ENCODE measurements around the gene WDFY1. TPM values are rescaled to one million over a fixed set of nuclear protein-coding genes. Genes with fewer than 3 reads are reported as not detected.

Gene WDFY1
- total and polyA plus RNA-seq, 11 donors: 5.6 to 30.5 (median 14.2) TPM

DNA sequence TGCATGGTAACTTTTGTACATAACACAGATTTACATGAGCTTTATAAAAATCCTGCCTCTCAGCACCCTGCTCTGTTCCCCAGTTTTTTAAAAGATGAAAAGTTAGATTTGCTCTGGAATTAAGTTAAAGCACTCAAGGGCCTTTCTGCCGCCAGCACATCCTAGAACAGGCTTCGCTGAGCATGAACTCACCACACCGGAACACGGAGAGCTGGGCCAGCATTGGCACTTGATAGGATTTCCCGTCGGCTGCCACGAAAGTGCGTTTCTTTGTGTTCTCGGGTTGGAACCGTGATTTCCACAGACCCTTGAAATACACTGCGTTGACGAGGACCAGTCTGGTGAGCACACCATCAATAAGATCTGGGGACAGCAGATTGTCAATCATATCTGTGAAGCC is 46.5 kb upstream of the WDFY1 start:
- TF ChIP-seq, protein P1, sequence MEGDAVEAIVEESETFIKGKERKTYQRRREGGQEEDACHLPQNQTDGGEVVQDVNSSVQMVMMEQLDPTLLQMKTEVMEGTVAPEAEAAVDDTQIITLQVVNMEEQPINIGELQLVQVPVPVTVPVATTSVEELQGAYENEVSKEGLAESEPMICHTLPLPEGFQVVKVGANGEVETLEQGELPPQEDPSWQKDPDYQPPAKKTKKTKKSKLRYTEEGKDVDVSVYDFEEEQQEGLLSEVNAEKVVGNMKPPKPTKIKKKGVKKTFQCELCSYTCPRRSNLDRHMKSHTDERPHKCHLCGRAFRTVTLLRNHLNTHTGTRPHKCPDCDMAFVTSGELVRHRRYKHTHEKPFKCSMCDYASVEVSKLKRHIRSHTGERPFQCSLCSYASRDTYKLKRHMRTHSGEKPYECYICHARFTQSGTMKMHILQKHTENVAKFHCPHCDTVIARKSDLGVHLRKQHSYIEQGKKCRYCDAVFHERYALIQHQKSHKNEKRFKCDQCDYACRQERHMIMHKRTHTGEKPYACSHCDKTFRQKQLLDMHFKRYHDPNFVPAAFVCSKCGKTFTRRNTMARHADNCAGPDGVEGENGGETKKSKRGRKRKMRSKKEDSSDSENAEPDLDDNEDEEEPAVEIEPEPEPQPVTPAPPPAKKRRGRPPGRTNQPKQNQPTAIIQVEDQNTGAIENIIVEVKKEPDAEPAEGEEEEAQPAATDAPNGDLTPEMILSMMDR (IDR thresholded peaks at IDR 0.05): no peak
- TF ChIP-seq POLR2A (IDR thresholded peaks at IDR 0.05): no peak
- Histone ChIP-seq H3K4me1 (peaks cover 0 to 6% (median 0%) of the 10 kb centered on the region in 12 donors), H3K27ac (no peak overlapping the region), H3K4me3 (no peak overlapping the region), H3K27me3 (peaks cover 0 to 5% (median 0%) of the 10 kb centered on the region in 9 donors), H3K36me3 (peaks cover 0 to 56% (median 0%) of the 10 kb centered on the region in 9 donors), H3K9me3 (no peaks in the 10 kb centered on the region)
- WGBS, 4 donors: 91 to 95% (median 91%) methylated on average over 12 of the region's 12 CpGs
- intact Hi-C loops (cut with DNase I): loop anchor here in 6 of 10 donors (2.0 to 10.0 kb wide), 3 partner anchors 293 to 793 kb away; no protein-coding TSS in a partner anchor
- DNase-seq: no peak
- ATAC-seq: no peak

DNA sequence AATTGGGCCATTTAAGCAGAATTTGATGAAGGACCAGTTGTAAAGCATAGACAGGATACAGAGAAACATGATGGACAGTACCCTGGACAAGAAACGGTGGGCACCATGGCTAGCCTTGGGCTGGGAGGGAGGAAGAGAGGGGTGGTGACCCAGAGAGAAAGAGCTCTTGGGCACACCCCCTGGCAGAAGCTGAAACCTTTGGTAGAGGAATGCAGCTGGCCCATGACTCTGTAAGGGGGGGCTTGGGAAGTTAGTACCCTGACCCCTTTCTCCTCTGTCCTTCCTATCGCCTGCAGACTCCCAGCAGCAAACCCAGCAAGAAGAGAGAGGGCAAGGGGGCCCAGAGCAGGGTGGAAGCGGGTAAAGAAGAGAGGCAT is 44.7 kb upstream of the WDFY1 start:
- peaks cover 0 to 5% (median 0%) of the 10 kb centered on the region in 9 donors for H3K27me3 ChIP-seq
- ATAC-seq: no peak
- intact Hi-C loops (cut with DNase I): loop anchor here in 5 of 10 donors (10.0 kb wide), 2 partner anchors 655 to 795 kb away; no protein-coding TSS in a partner anchor
- peaks cover 0 to 6% (median 0%) of the 10 kb centered on the region in 12 donors for H3K4me1 ChIP-seq
- WGBS, 4 donors: 69 to 74% (median 72%) methylated on average over 3 of the region's 3 CpGs
- H3K9me3 ChIP-seq: no peaks in the 10 kb centered on the region
- no peak overlapping the region for H3K4me3 ChIP-seq
- no peak for DNase-seq
- TF ChIP-seq POLR2A (IDR thresholded peaks at IDR 0.05): no peak
- TF ChIP-seq, protein P1 (IDR thresholded peaks at IDR 0.05): no peak
- peaks cover 0 to 59% (median 0%) of the 10 kb centered on the region in 9 donors for H3K36me3 ChIP-seq
- no peak overlapping the region for H3K27ac ChIP-seq

DNA sequence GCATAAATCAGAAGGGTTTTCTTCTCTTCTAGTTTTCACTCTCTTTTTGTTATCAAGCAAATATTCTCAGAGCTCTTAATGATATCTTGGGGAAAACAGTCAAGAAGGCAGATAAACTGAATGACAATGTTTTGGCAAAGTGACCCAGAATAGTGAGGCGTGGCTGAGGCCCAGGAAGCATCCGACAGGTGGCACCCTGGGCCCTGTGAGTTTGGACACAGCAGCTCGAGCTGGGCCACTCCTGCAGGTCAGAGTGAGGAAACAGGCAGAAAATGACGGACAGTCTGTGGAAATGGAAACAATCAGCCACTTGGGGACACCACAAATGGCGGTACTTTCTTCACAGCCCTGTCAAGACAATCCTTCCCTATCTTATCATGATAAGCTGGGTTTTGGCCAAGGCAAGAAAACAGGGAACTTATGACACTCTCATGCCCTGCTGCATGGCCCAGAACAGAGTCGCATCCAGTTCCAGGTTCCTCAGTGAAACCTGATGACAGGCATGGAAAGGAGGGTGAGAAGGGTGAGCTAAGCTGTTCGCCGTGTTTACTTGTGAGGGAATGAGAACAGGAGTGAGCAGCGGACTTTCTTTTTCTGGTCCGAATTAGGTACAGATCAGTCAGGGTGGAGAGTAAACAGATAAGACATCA is 44.2 kb upstream of the WDFY1 start:
- no peak overlapping the region for H3K27ac ChIP-seq
- no peak overlapping the region for H3K4me3 ChIP-seq
- ATAC-seq (no peak), DNase-seq (no peak)
- peaks cover 0 to 6% (median 0%) of the 10 kb centered on the region in 12 donors for H3K4me1 ChIP-seq
- WGBS, 4 donors: 64 to 81% (median 73%) methylated on average over 10 of the region's 10 CpGs
- intact Hi-C loops (cut with DNase I): loop anchor here in 1 of 10 donors (10.0 kb wide), 1 partner anchor 655 kb away; no protein-coding TSS in a partner anchor
- TF ChIP-seq, protein P1 (IDR thresholded peaks at IDR 0.05): no peak
- TF ChIP-seq POLR2A (IDR thresholded peaks at IDR 0.05): no peak
- H3K27me3 ChIP-seq: peaks cover 0 to 5% (median 0%) of the 10 kb centered on the region in 9 donors
- H3K36me3 ChIP-seq: peaks cover 0 to 64% (median 5%) of the 10 kb centered on the region in 9 donors
- no peaks in the 10 kb centered on the region for H3K9me3 ChIP-seq

DNA sequence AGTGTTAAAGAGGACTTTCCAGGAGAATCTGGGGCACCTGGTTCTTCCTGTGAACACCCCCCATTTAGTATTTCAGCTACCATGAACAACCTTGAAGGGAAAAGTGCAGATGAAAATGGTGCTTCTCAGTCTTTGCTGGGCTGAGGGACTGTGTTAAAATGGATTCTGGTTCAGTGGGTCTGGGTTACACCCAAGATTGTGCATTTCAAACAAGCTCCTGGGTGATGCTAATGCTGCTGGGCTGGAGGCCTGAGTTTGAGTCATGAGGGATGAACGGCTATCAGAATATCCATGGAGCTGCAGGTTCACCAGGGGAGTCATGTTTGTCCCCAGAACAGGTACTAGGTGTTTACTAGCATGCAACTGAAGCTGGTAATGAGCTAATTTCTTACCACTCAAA is 36.1 kb upstream of the WDFY1 start:
- H3K36me3 ChIP-seq: peaks cover 0 to 81% (median 16%) of the 10 kb centered on the region in 9 donors
- DNase-seq: no peak
- TF ChIP-seq POLR2A (IDR thresholded peaks at IDR 0.05): no peak
- TF ChIP-seq, protein P1 (IDR thresholded peaks at IDR 0.05): no peak

More for the DNA sequence above, 36.1 kb upstream of the WDFY1 start:
- Histone ChIP-seq H3K4me1 (no peaks in the 10 kb centered on the region), H3K27me3 (no peaks in the 10 kb centered on the region), H3K4me3 (no peak overlapping the region), H3K9me3 (no peaks in the 10 kb centered on the region), H3K27ac (no peak overlapping the region)
- intact Hi-C loops (cut with DNase I): loop anchor here in 1 of 10 donors (10.0 kb wide), 1 partner anchor 664 kb away; no protein-coding TSS in a partner anchor
- 89 to 100% (median 96%) methylated on average over 1 of the region's 1 CpG for WGBS, 4 donors
- ATAC-seq: no peak

All from heart left ventricle (tissue), 16 donors.